ENCODE measurements around the gene EFNA3.

The EFNA3 gene

DNA sequence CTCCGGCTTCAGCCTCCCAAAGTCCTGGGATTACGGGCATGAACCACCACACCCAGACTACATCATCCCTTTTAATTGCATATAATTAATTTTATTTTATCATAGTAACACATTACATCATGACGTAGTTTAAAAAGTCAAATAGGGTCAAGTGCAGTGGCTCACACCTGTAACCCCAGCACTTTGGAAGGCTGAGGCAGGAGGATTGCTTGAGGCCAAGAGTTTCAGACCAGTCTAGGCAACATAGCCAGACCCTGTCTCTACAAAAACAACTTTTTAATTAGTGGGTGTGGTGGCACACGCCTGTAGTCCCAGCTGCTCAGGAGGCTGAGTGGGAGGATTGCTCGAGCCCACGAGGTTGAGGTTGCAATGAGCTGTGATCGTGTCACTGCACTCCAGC lies 20.7 kb downstream of the EFNA3 start:
- TF ChIP-seq SCRT1 (tag by site-specific recombination; IDR thresholded peaks at IDR 0.05; ENCODE audit: borderline replicate concordance) (peak; percentile 41; the same call in 1 of the 2 replicates), ZNF501 (tag by site-specific recombination; IDR thresholded peaks at IDR 0.05) (no peak), ZFHX2 (tag by site-specific recombination; conservative IDR thresholded peaks at IDR 0.05) (peak; percentile 66), SP7 (tag by site-specific recombination; IDR thresholded peaks at IDR 0.05) (peak; percentile 78), ZNF664 (tag by site-specific recombination; IDR thresholded peaks at IDR 0.05) (no peak), KLF1 (tag by site-specific recombination; IDR thresholded peaks at IDR 0.05) (peak; percentile 94), ZNF510 (tag by site-specific recombination; IDR thresholded peaks at IDR 0.05; ENCODE audit: insufficient replicate concordance) (no peak), SCRT2 (tag by site-specific recombination; IDR thresholded peaks at IDR 0.05) (0 out of 2 replicates have a peak, but pooled peaks have one; percentile 21), EGR2 (tag by site-specific recombination; IDR thresholded peaks at IDR 0.05; ENCODE audit: low read depth) (peak; percentile 71), ZNF791 (tag by site-specific recombination; IDR thresholded peaks at IDR 0.05) (no peak), ZNF629 (tag by site-specific recombination; IDR thresholded peaks at IDR 0.05) (peak; percentile 32; the same call in 1 of the 2 replicates)
- TF ChIP-seq, protein P1, sequence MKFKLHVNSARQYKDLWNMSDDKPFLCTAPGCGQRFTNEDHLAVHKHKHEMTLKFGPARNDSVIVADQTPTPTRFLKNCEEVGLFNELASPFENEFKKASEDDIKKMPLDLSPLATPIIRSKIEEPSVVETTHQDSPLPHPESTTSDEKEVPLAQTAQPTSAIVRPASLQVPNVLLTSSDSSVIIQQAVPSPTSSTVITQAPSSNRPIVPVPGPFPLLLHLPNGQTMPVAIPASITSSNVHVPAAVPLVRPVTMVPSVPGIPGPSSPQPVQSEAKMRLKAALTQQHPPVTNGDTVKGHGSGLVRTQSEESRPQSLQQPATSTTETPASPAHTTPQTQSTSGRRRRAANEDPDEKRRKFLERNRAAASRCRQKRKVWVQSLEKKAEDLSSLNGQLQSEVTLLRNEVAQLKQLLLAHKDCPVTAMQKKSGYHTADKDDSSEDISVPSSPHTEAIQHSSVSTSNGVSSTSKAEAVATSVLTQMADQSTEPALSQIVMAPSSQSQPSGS (tag by site-specific recombination; IDR thresholded peaks at IDR 0.05; ENCODE audit: low read depth): peak; percentile 42
- TF ChIP-seq, protein P2, sequence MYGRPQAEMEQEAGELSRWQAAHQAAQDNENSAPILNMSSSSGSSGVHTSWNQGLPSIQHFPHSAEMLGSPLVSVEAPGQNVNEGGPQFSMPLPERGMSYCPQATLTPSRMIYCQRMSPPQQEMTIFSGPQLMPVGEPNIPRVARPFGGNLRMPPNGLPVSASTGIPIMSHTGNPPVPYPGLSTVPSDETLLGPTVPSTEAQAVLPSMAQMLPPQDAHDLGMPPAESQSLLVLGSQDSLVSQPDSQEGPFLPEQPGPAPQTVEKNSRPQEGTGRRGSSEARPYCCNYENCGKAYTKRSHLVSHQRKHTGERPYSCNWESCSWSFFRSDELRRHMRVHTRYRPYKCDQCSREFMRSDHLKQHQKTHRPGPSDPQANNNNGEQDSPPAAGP (tag by site-specific recombination; IDR thresholded peaks at IDR 0.05): peak; percentile 86; the same call in 1 of the 2 replicates
- no peak overlapping the region for H3K27ac ChIP-seq (ENCODE audit: extremely low read depth, low read depth, low read length)
- no peaks in the 10 kb centered on the region for H3K9me3 ChIP-seq (ENCODE audit: control insufficient read depth, insufficient read depth, low read depth, low read length)
- CTCF ChIA-PET: interaction anchor here (0.9 to 13.8 kb wide), 4 partner anchors 9 to 82 kb away, joined by 3 to 439 read pairs (median 4); partner anchors contain the start of genes KRTCAP2 and TRIM46
- no peak overlapping the region for H3K4me3 ChIP-seq (ENCODE audit: low read depth, low read length)
- POLR2A ChIA-PET: no interaction called here
- H3K36me3 ChIP-seq (ENCODE audit: control insufficient read depth in 2 of 2, insufficient read depth in 1 of 2, low read length in 2 of 2): no peaks in the 10 kb centered on the region
- H3K4me1 ChIP-seq (ENCODE audit: control insufficient read depth, insufficient read depth, low read length): 0 out of 2 replicates have a peak, but pooled peaks cover 3% of the 10 kb centered on the region

DNA sequence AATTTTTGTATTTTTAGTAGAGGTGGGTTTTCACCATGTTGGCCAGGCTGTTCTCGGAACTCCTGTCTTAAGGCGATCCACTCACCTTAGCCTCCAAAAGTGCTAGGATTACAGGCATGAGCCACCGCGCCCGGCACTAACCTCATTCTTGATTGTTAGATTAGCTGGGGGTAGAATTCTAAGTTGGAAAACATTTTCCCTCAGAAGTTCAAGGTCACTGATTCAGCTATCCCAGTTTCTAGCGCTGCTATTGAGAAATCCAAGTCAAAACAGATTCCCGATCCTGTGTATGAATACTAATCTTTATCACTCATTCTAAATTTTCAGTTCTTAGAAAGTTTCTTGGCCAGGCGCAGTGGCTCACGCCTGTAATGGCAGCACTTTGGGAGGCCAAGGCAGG lies 24.7 kb downstream of the EFNA3 start:
- Histone ChIP-seq H3K9me3 (ENCODE audit: control insufficient read depth, insufficient read depth, low read depth, low read length) (no peaks in the 10 kb centered on the region), H3K4me3 (ENCODE audit: low read depth, low read length) (no peak overlapping the region), H3K36me3 (ENCODE audit: control insufficient read depth in 2 of 2, insufficient read depth in 1 of 2, low read length in 2 of 2) (no peaks in the 10 kb centered on the region), H3K27ac (ENCODE audit: extremely low read depth, low read depth, low read length) (no peak overlapping the region), H3K4me1 (ENCODE audit: control insufficient read depth, insufficient read depth, low read length) (0 out of 2 replicates have a peak, but pooled peaks cover 3% of the 10 kb centered on the region)
- TF ChIP-seq ZNF560 (tag by site-specific recombination; IDR thresholded peaks at IDR 0.05; ENCODE audit: borderline replicate concordance): no peak
- ChIA-PET CTCF (interaction anchor here (0.8 to 1.4 kb wide), 4 partner anchors 12 to 69 kb away, joined by 3 to 7 read pairs (median 6); partner anchors contain the start of gene KRTCAP2), POLR2A (no interaction called here)

DNA sequence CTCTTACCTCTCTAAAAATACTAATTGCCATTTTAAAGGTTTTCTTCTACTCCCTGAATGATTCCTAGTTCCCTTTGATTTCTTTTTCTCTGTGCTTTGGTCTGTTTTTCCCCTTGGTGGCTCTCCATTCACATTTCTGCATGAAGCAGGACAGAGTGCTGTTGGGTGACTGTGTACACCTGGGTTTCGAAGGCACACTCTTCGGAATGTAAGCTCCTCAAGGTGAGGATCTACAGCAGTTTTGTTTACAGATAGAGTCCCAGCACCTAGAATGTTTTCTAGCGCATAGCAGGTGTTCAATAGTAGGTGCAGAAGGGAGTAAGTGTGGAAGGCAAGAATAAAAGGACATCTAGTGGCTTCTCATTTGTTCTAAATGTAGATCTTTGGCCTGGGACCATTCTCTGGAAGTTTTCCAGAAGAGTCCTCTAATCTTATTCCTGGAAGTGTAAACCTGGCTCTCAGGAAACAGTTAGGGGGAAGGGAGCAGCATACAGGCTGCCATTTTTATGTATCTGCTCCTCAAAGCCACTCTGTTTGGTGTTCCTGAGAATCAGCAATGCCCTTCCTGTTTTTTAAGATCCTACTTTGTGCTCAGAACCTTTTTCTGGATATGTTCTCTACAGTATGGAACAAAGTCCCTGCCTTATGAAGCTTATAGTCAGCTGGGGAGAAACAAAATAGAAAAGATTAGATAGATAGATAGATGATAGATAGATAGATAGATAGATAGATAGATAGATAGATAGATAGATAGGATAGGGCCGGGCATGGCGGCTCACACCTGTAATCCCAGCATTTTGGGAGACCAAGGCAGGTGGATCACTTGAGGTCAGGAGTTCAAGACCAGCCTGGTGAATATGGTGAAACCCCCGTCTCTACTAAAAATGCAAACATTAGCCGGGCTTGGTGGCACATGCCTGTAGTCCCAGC lies 26.2 kb downstream of the EFNA3 start:
- no peak for TF ChIP-seq ZIC2 (tag by site-specific recombination; IDR thresholded peaks at IDR 0.05)
- no peak for TF ChIP-seq KLF10 (tag by site-specific recombination; IDR thresholded peaks at IDR 0.05)
- TF ChIP-seq, protein P3, sequence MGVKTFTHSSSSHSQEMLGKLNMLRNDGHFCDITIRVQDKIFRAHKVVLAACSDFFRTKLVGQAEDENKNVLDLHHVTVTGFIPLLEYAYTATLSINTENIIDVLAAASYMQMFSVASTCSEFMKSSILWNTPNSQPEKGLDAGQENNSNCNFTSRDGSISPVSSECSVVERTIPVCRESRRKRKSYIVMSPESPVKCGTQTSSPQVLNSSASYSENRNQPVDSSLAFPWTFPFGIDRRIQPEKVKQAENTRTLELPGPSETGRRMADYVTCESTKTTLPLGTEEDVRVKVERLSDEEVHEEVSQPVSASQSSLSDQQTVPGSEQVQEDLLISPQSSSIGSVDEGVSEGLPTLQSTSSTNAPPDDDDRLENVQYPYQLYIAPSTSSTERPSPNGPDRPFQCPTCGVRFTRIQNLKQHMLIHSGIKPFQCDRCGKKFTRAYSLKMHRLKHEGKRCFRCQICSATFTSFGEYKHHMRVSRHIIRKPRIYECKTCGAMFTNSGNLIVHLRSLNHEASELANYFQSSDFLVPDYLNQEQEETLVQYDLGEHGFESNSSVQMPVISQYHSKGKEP (tag by site-specific recombination; IDR thresholded peaks at IDR 0.05): no peak
- TF ChIP-seq ZNF302 (tag by site-specific recombination; IDR thresholded peaks at IDR 0.05; ENCODE audit: low read depth): no peak
- TF ChIP-seq, protein P4, sequence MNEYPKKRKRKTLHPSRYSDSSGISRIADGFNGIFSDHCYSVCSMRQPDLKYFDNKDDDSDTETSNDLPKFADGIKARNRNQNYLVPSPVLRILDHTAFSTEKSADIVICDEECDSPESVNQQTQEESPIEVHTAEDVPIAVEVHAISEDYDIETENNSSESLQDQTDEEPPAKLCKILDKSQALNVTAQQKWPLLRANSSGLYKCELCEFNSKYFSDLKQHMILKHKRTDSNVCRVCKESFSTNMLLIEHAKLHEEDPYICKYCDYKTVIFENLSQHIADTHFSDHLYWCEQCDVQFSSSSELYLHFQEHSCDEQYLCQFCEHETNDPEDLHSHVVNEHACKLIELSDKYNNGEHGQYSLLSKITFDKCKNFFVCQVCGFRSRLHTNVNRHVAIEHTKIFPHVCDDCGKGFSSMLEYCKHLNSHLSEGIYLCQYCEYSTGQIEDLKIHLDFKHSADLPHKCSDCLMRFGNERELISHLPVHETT (tag by site-specific recombination; IDR thresholded peaks at IDR 0.05): no peak
- no peak for TF ChIP-seq ZNF623 (tag by site-specific recombination; IDR thresholded peaks at IDR 0.05)
- Histone ChIP-seq H3K4me1 (ENCODE audit: control insufficient read depth, insufficient read depth, low read length) (0 out of 2 replicates have a peak, but pooled peaks cover 3% of the 10 kb centered on the region), H3K27ac (ENCODE audit: extremely low read depth, low read depth, low read length) (no peak overlapping the region), H3K9me3 (ENCODE audit: control insufficient read depth, insufficient read depth, low read depth, low read length) (no peaks in the 10 kb centered on the region), H3K4me3 (ENCODE audit: low read depth, low read length) (no peak overlapping the region), H3K36me3 (ENCODE audit: control insufficient read depth in 2 of 2, insufficient read depth in 1 of 2, low read length in 2 of 2) (no peaks in the 10 kb centered on the region)
- ChIA-PET CTCF (interaction anchor here (0.9 to 2.2 kb wide), 3 partner anchors 13 to 68 kb away, joined by 5 to 8 read pairs (median 6); partner anchors contain the start of gene KRTCAP2), POLR2A (no interaction called here)

All from HEK293 (cell line).